HG03442 (cell line): ENCODE results near the gene OSR1.
"Not testable (repeated sequence)": the region's sequence is repeated elsewhere in the genome, so short reads cannot be mapped to it uniquely, and the experiment has no call there.

ENCODE experiments used
- ATAC-seq: cut with Tn5 transposase; IDR thresholded peaks from one replicate; pipeline ENCODE4 v1.9.1; 2021; ENCODE audit warnings: mild to moderate bottlenecking, moderate library complexity; ENCODE audit not compliant: unreplicated experiment

Gene OSR1

GRCh38 chr2:19358242-19359020, at the start of gene OSR1:
OSR1 (minus strand) TSS chr2:19358623; CDS start chr2:19353805, 4,818 bp downstream.
- ATAC-seq, result no peak

GRCh38 chr2:19403785-19404184, 45.4 kb upstream of the OSR1 start:
- no peak for ATAC-seq

- no peak for ATAC-seq
These were observed 33.8 kb upstream of the OSR1 start for GRCh38 chr2:19392191-19392590.

- not testable (repeated sequence) for ATAC-seq
These were observed 31.0 kb upstream of the OSR1 start for GRCh38 chr2:19389469-19389868.

GRCh38 chr2:19380532-19380931, 22.1 kb upstream of the OSR1 start:
- no peak for ATAC-seq

GRCh38 chr2:19378939-19379338, 20.5 kb upstream of the OSR1 start:
- no peak for ATAC-seq

GRCh38 chr2:19377717-19378116, 19.3 kb upstream of the OSR1 start:
- ATAC-seq, result no peak

GRCh38 chr2:19373352-19373751, 14.9 kb upstream of the OSR1 start:
- ATAC-seq, result no peak

GRCh38 chr2:19371996-19372582, 13.7 kb upstream of the OSR1 start:
- ATAC-seq, result no peak

- ATAC-seq, result no peak
These were observed 11.0 kb upstream of the OSR1 start for GRCh38 chr2:19369341-19369955.

- ATAC-seq, result no peak
These were observed 10.3 kb upstream of the OSR1 start for GRCh38 chr2:19368760-19369159.

- no peak for ATAC-seq
These were observed 8.9 kb upstream of the OSR1 start for GRCh38 chr2:19367326-19367725.

GRCh38 chr2:19365126-19365525, 6.7 kb upstream of the OSR1 start:
- ATAC-seq, result no peak

GRCh38 chr2:19364014-19364413, 5.6 kb upstream of the OSR1 start:
- no peak for ATAC-seq

- ATAC-seq, result no peak
These were observed 5.0 kb upstream of the OSR1 start for GRCh38 chr2:19363474-19363778.

GRCh38 chr2:19362755-19363473, 4.5 kb upstream of the OSR1 start:
- peak; percentile 40 for ATAC-seq

- no peak for ATAC-seq
These were observed 3.8 kb upstream of the OSR1 start for GRCh38 chr2:19362094-19362754.

GRCh38 chr2:19361325-19361990, 3.0 kb upstream of the OSR1 start:
- ATAC-seq, result no peak

GRCh38 chr2:19360966-19361321, 2.5 kb upstream of the OSR1 start:
- ATAC-seq, result no peak

GRCh38 chr2:19360266-19360965, 2.0 kb upstream of the OSR1 start:
- ATAC-seq, result no peak
